H9 (cell line): ENCODE measurements around the gene ZNF382. TPM values are rescaled to one million over a fixed set of nuclear protein-coding genes. Genes with fewer than 3 reads are reported as not detected.

Experiments
- DNase-seq: peaks from one replicate; pipeline ENCODE4 v3.0.0-alpha.2; 2017
- H2AFZ ChIP-seq: one replicate; pipeline ENCODE4 v1.6.1; 2013; ENCODE audit warnings: mild to moderate bottlenecking, low read length, control low read depth, moderate library complexity
- H2AK5ac ChIP-seq: 2 replicates; pipeline ENCODE4 v1.6.1; 2013; ENCODE audit warnings: low read length, control low read depth, mixed read lengths; ENCODE audit not compliant: insufficient read length
- H2BK120ac ChIP-seq: one replicate; pipeline ENCODE4 v1.6.1; 2013; ENCODE audit warnings: low read depth, mild to moderate bottlenecking, low read length, control low read depth, inconsistent platforms; ENCODE audit not compliant: poor library complexity, severe bottlenecking
- H2BK12ac ChIP-seq: 2 replicates; pipeline ENCODE4 v1.6.1; 2013; ENCODE audit warnings: low read length, control low read depth, mixed read lengths, low read depth; ENCODE audit not compliant: insufficient read length
- H2BK15ac ChIP-seq: 2 replicates; pipeline ENCODE4 v1.6.1; 2013; ENCODE audit warnings: low read depth, low read length, control low read depth
- H2BK20ac ChIP-seq: one replicate; pipeline ENCODE4 v1.6.1; 2013; ENCODE audit warnings: low read depth, mild to moderate bottlenecking, low read length, control low read depth, inconsistent platforms; ENCODE audit not compliant: poor library complexity, severe bottlenecking
- H2BK5ac ChIP-seq: 2 replicates; pipeline ENCODE4 v1.6.1; 2013; ENCODE audit warnings: low read length, control low read depth, mixed read lengths; ENCODE audit not compliant: insufficient read length
- H3K14ac ChIP-seq: 2 replicates; pipeline ENCODE4 v1.6.1; 2013; ENCODE audit warnings: low read length, control low read depth; ENCODE audit not compliant: insufficient read depth
- H3K18ac ChIP-seq: 2 replicates; pipeline ENCODE4 v1.6.1; 2013; ENCODE audit warnings: low read depth, mild to moderate bottlenecking, mixed read lengths, low read length, control low read depth; ENCODE audit not compliant: insufficient read length
- H3K23ac ChIP-seq: 2 replicates; pipeline ENCODE4 v1.6.1; 2013; ENCODE audit warnings: low read length, control low read depth, mixed read lengths, low read depth; ENCODE audit not compliant: insufficient read length
- H3K23me2 ChIP-seq: 2 replicates; pipeline ENCODE4 v1.6.1; 2013; ENCODE audit warnings: low read depth, mild to moderate bottlenecking, mixed read lengths, low read length, control low read depth; ENCODE audit not compliant: insufficient read length, poor library complexity, severe bottlenecking
- H3K27ac ChIP-seq: 2 replicates; pipeline ENCODE4 v1.5.1; 2013; ENCODE audit warnings: low read length, control low read depth, mixed read lengths, low read depth; ENCODE audit not compliant: insufficient read length
- H3K27me3 ChIP-seq: 2 replicates; pipeline ENCODE4 v1.6.1; 2013; ENCODE audit warnings: low read length, control low read depth, inconsistent platforms; ENCODE audit not compliant: insufficient read depth
- H3K4ac ChIP-seq: 2 replicates; pipeline ENCODE4 v1.6.1; 2013; ENCODE audit warnings: low read depth, mild to moderate bottlenecking, control low read depth, inconsistent platforms, low read length, moderate library complexity
- H3K4me1 ChIP-seq: 2 replicates; pipeline ENCODE4 v1.6.1; 2013; ENCODE audit warnings: low read length, control low read depth, inconsistent platforms; ENCODE audit not compliant: insufficient read depth
- H3K4me2 ChIP-seq: 2 replicates; pipeline ENCODE4 v1.6.1; 2013; ENCODE audit warnings: low read length, control low read depth, mixed read lengths; ENCODE audit not compliant: insufficient read length, insufficient read depth
- H3K56ac ChIP-seq: 2 replicates; pipeline ENCODE4 v1.6.1; 2013; ENCODE audit warnings: low read depth, mild to moderate bottlenecking, mixed read lengths, low read length, control low read depth; ENCODE audit not compliant: insufficient read length
- H3K79me1 ChIP-seq: 2 replicates; pipeline ENCODE4 v1.6.1; 2013; ENCODE audit warnings: low read depth, mild to moderate bottlenecking, moderate library complexity, low read length, control low read depth, inconsistent platforms; ENCODE audit not compliant: insufficient read depth, poor library complexity, severe bottlenecking
- H3K79me2 ChIP-seq: 2 replicates; pipeline ENCODE4 v1.6.1; 2013; ENCODE audit warnings: low read length, control low read depth, inconsistent platforms; ENCODE audit not compliant: insufficient read depth
- H3K9ac ChIP-seq: 2 replicates; pipeline ENCODE4 v1.6.1; 2013; ENCODE audit warnings: low read length, control low read depth, mixed read lengths; ENCODE audit not compliant: insufficient read length; ENCODE audit errors: extremely low read depth
- H3K9me3 ChIP-seq: one replicate; pipeline ENCODE4 v1.6.1; 2013; ENCODE audit warnings: low read depth, low read length, inconsistent platforms; ENCODE audit not compliant: control insufficient read depth
- H3T11ph ChIP-seq: one replicate; pipeline ENCODE4 v1.6.1; 2013; ENCODE audit warnings: mild to moderate bottlenecking, low read length, control low read depth, inconsistent platforms
- H4K20me1 ChIP-seq: one replicate; pipeline ENCODE4 v1.6.1; 2013; ENCODE audit not compliant: control insufficient read depth, insufficient read length, insufficient read depth
- H4K5ac ChIP-seq: 2 replicates; pipeline ENCODE4 v1.6.1; 2013; ENCODE audit warnings: low read depth, mild to moderate bottlenecking, mixed read lengths, low read length, control low read depth; ENCODE audit not compliant: insufficient read length
- H4K8ac ChIP-seq: replicated peaks from 2 replicates; pipeline ENCODE4 v1.6.1; 2013; ENCODE audit warnings: low read length, control low read depth, mixed read lengths, low read depth; ENCODE audit not compliant: insufficient read length
- H4K91ac ChIP-seq: 2 replicates; pipeline ENCODE4 v1.6.1; 2013; ENCODE audit warnings: low read depth, mild to moderate bottlenecking, moderate library complexity, mixed read lengths, low read length, control low read depth; ENCODE audit not compliant: insufficient read length
- H3K27ac Mint-ChIP-seq, 3 experiments: 2 replicates in 2 of 3; 3 replicates in 1 of 3; pipeline ENCODE4 v1.8.0; 2020 to 2021; ENCODE audit warnings: mixed read lengths in 3 of 3, mild to moderate bottlenecking in 1 of 3, moderate library complexity in 1 of 3
- H3K27me3 Mint-ChIP-seq: 2 replicates; pipeline ENCODE4 v1.8.0; 2021; ENCODE audit warnings: low read depth, mild to moderate bottlenecking, moderate library complexity, mixed read lengths
- H3K36me3 Mint-ChIP-seq, 3 experiments: 2 replicates in 2 of 3; 3 replicates in 1 of 3; pipeline ENCODE4 v1.8.0; 2020 to 2021; ENCODE audit warnings: low read depth in 3 of 3, mixed read lengths in 3 of 3; ENCODE audit not compliant: insufficient read depth in 1 of 3
- H3K4me1 Mint-ChIP-seq, 2 experiments: 2 replicates each; pipeline ENCODE4 v1.8.0; 2020; ENCODE audit warnings: mixed read lengths in 2 of 2
- H3K4me3 Mint-ChIP-seq, 2 experiments: 2 replicates in 1 of 2; 3 replicates in 1 of 2; pipeline ENCODE4 v1.8.0; 2020 to 2021; ENCODE audit warnings: mild to moderate bottlenecking in 2 of 2, mixed read lengths in 2 of 2, moderate library complexity in 1 of 2
- H3K9me3 Mint-ChIP-seq, 2 experiments: 2 replicates in 1 of 2; 3 replicates in 1 of 2; pipeline ENCODE4 v1.8.0; 2020; ENCODE audit warnings: mild to moderate bottlenecking in 2 of 2, mixed read lengths in 2 of 2, moderate library complexity in 1 of 2
- WGBS: extraction: QIAGEN DNeasy Blood & Tissue Kit; methylation state at CpG from one replicate; pipeline ENCODE4 v1.1.7; 2013; ENCODE audit warnings: missing lambda C conversion rate, low lambda C conversion rate, mixed read lengths; ENCODE audit not compliant: insufficient read length; ENCODE audit errors: extremely low coverage; 5-methylcytosine and 5-hydroxymethylcytosine counted together
- total RNA-seq: library from RNA; stranded (reverse); gene quantifications from 2 replicates; pipeline ENCODE4 v1.2.1, GENCODE V29; 2021
- TF ChIP-seq, protein P1 (sequence below): fragments of 200-600 bp; sonication (generic); conservative IDR thresholded peaks from 3 replicates; pipeline ENCODE4 v1.8.0; 2021; ENCODE audit warnings: antibody characterized with exemption, mild to moderate bottlenecking

Gene ZNF382
- total RNA-seq, 1 experiment from 2014 or later: 10.8 TPM

DNA sequence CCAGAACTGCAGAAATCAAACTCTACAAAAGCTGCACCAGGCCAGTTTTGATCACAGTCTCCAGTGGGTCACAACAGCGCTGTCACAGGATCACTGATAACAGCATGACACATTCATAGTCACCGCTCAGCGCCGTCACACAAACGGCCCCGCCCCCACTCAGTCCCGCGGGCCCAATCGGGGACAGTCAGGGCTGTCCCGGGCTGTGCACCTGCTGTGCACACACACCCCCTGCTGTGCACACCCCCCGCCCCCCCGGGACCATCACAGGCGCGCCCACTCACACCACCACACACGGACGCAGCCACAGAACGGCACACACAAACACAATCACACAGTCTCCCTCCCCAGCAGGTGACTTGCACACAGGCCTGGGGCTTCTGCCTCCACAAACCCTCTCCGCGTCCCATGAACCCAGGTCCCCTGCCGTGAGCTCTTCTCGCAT lies 435 bp upstream of the ZNF382 start:
- peak overlapping the region in 1 of 3 experiments; percentile 37; a peak in 2 of 7 replicates for H3K27ac Mint-ChIP-seq
- no CpG with 5 or more reads among the region's 21 CpGs for WGBS

More for the DNA sequence above, 435 bp upstream of the ZNF382 start:
- Histone ChIP-seq H3K79me2 (no peaks in the 10 kb centered on the region), H4K8ac (no peak overlapping the region), H2BK5ac (no peak overlapping the region), H2AK5ac (no peak overlapping the region), H3K79me1 (no peaks in the 10 kb centered on the region), H3K18ac (no peak overlapping the region), H2BK12ac (no peak overlapping the region), H3T11ph (no peak overlapping the region), H4K91ac (no peak overlapping the region), H3K4me2 (peak overlapping the region; percentile 79), H3K56ac (no peak overlapping the region), H2BK15ac (no peak overlapping the region), H2BK120ac (no peak overlapping the region), H3K27me3 (no peaks in the 10 kb centered on the region), H3K9me3 (no peaks in the 10 kb centered on the region), H3K23me2 (no peaks in the 10 kb centered on the region), H4K20me1 (no peaks in the 10 kb centered on the region), H3K9ac (no peak overlapping the region), H2BK20ac (no peak overlapping the region), H3K14ac (no peak overlapping the region), H3K4ac (no peak overlapping the region), H3K27ac (no peak overlapping the region), H2AFZ (no peak overlapping the region), H3K23ac (no peak overlapping the region), H4K5ac (no peak overlapping the region), H3K4me1 (no peaks in the 10 kb centered on the region; the same call in 1 of the 2 replicates)
- H3K4me1 Mint-ChIP-seq: peaks cover 12 to 13% of the 10 kb centered on the region in 2 experiments
- peak overlapping the region; percentile 80 to 88 for H3K4me3 Mint-ChIP-seq
- H3K27me3 Mint-ChIP-seq: peaks cover 8% of the 10 kb centered on the region
- TF ChIP-seq, protein P1, sequence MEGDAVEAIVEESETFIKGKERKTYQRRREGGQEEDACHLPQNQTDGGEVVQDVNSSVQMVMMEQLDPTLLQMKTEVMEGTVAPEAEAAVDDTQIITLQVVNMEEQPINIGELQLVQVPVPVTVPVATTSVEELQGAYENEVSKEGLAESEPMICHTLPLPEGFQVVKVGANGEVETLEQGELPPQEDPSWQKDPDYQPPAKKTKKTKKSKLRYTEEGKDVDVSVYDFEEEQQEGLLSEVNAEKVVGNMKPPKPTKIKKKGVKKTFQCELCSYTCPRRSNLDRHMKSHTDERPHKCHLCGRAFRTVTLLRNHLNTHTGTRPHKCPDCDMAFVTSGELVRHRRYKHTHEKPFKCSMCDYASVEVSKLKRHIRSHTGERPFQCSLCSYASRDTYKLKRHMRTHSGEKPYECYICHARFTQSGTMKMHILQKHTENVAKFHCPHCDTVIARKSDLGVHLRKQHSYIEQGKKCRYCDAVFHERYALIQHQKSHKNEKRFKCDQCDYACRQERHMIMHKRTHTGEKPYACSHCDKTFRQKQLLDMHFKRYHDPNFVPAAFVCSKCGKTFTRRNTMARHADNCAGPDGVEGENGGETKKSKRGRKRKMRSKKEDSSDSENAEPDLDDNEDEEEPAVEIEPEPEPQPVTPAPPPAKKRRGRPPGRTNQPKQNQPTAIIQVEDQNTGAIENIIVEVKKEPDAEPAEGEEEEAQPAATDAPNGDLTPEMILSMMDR: no peak
- peaks cover 9 to 18% (median 9%) of the 10 kb centered on the region in 3 experiments for H3K36me3 Mint-ChIP-seq
- DNase-seq: peak; percentile 27
- H3K9me3 Mint-ChIP-seq: peaks cover 0 to 9% of the 10 kb centered on the region in 2 experiments; a peak in 3 of 5 replicates
